GM18508 (cell line): ENCODE measurements around the gene RALGPS1.

Experiments
- ATAC-seq: cut with Tn5 transposase; IDR thresholded peaks from one replicate; pipeline ENCODE4 v1.9.1; 2021; ENCODE audit warnings: moderate number of reproducible peaks; ENCODE audit not compliant: insufficient read depth, unreplicated experiment

RALGPS1 gene

GRCh38 chr9:126953041-126953809 lies 38.6 kb downstream of the RALGPS1 start:
- ATAC-seq, result no peak

- no peak for ATAC-seq
These were observed 41.2 kb downstream of the RALGPS1 start for GRCh38 chr9:126955811-126956210.

GRCh38 chr9:126956917-126957686 lies 42.5 kb downstream of the RALGPS1 start:
- ATAC-seq, result no peak

GRCh38 chr9:126957687-126958053 lies 43.1 kb downstream of the RALGPS1 start:
- no peak for ATAC-seq

GRCh38 chr9:126959336-126959735 lies 44.8 kb downstream of the RALGPS1 start:
- no peak for ATAC-seq

- ATAC-seq, result no peak
These were observed 45.3 kb downstream of the RALGPS1 start for GRCh38 chr9:126959917-126960316.

GRCh38 chr9:126962336-126962735 lies 47.8 kb downstream of the RALGPS1 start:
- no peak for ATAC-seq

- ATAC-seq, result no peak
These were observed 50.5 kb downstream of the RALGPS1 start for GRCh38 chr9:126965077-126965476.

GRCh38 chr9:126965541-126966428 lies 51.2 kb downstream of the RALGPS1 start:
- no peak for ATAC-seq

- ATAC-seq, result no peak
These were observed 56.7 kb downstream of the RALGPS1 start for GRCh38 chr9:126971261-126971660.

- no peak for ATAC-seq
These were observed 59.3 kb downstream of the RALGPS1 start for GRCh38 chr9:126973651-126974529.

GRCh38 chr9:126974594-126974993 lies 60.0 kb downstream of the RALGPS1 start:
- ATAC-seq, result no peak

- ATAC-seq, result no peak
These were observed 61.0 kb downstream of the RALGPS1 start for GRCh38 chr9:126975327-126976220.

GRCh38 chr9:126979461-126979860 lies 64.9 kb downstream of the RALGPS1 start:
- no peak for ATAC-seq

- ATAC-seq, result no peak
These were observed 65.6 kb downstream of the RALGPS1 start for GRCh38 chr9:126980231-126980630.

- ATAC-seq, result no peak
These were observed 66.6 kb downstream of the RALGPS1 start for GRCh38 chr9:126981218-126981617.

- ATAC-seq, result no peak
These were observed 67.8 kb downstream of the RALGPS1 start for GRCh38 chr9:126982215-126983002.

GRCh38 chr9:126983767-126984166 lies 69.2 kb downstream of the RALGPS1 start:
- no peak for ATAC-seq
